Breast epithelium (tissue), 3 donors: ENCODE results near the gene CAPG.

Experiments
- POLR2AphosphoS5 ChIP-seq, 3 donors: sonication (generic); formaldehyde crosslinking; IDR thresholded peaks; one replicate each; pipeline ENCODE4 v1.6.1; 2017; ENCODE audit warnings: antibody characterized with exemption in 3 of 3
- TF ChIP-seq, protein P1 (sequence below), 3 donors: fragments of 450-650 bp; IDR thresholded peaks; one replicate each; pipeline ENCODE4 v1.5.1; 2016 to 2017; ENCODE audit warnings: antibody characterized with exemption in 3 of 3, mild to moderate bottlenecking in 3 of 3, moderate library complexity in 3 of 3

DNA sequence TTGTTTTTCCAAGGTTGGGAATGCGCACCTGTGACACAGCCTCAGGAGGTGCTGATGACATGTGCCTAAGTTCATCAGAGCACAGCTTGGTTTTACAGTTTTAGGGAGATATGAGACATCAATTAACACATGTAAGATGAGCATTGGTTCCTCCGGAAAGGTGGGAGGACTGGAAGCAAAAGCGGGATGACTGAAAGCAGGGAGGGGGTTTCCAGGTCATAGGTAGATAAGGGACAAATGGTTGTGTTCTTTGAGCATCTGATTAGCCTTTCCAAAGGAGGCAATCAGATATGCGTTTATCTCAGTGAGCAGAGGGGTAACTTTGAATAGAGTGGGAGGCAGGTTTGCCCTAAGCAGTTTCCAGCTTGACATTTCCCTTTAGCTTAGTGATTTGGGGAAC lies 26.3 kb downstream of the CAPG start:
- TF ChIP-seq, protein P1, sequence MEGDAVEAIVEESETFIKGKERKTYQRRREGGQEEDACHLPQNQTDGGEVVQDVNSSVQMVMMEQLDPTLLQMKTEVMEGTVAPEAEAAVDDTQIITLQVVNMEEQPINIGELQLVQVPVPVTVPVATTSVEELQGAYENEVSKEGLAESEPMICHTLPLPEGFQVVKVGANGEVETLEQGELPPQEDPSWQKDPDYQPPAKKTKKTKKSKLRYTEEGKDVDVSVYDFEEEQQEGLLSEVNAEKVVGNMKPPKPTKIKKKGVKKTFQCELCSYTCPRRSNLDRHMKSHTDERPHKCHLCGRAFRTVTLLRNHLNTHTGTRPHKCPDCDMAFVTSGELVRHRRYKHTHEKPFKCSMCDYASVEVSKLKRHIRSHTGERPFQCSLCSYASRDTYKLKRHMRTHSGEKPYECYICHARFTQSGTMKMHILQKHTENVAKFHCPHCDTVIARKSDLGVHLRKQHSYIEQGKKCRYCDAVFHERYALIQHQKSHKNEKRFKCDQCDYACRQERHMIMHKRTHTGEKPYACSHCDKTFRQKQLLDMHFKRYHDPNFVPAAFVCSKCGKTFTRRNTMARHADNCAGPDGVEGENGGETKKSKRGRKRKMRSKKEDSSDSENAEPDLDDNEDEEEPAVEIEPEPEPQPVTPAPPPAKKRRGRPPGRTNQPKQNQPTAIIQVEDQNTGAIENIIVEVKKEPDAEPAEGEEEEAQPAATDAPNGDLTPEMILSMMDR (IDR thresholded peaks at IDR 0.05), result no peak
- no peak for TF ChIP-seq POLR2AphosphoS5 (IDR thresholded peaks at IDR 0.05)
